ENCODE data around the gene SCN2B.

The SCN2B gene

GRCh38 chr11:118212131-118212725, 35.8 kb upstream of the SCN2B start:
- no peaks in the 10 kb centered on the region for H3K9me3 ChIP-seq (ENCODE audit: insufficient read depth, low read depth, low read length)
- peaks cover 8% of the 10 kb centered on the region for H3K27me3 ChIP-seq (ENCODE audit: insufficient read depth, low read length, poor library complexity, severe bottlenecking)
- no peak overlapping the region for H3K4me3 ChIP-seq (ENCODE audit: low read length, poor library complexity, severe bottlenecking)
- no peaks in the 10 kb centered on the region for H3F3A ChIP-seq (ENCODE audit: low read depth)
- no peak overlapping the region for H2AFZ ChIP-seq (ENCODE audit: low read length)
- H3K79me2 ChIP-seq (ENCODE audit: insufficient read depth, low read length) = no peaks in the 10 kb centered on the region
- no peak overlapping the region for H3K9ac ChIP-seq (ENCODE audit: low read depth, low read length, poor library complexity, severe bottlenecking)
- no peaks in the 10 kb centered on the region for H3K4me1 ChIP-seq (ENCODE audit: insufficient read depth, low read length, poor library complexity, severe bottlenecking)
- no peak overlapping the region for H3K4me2 ChIP-seq (ENCODE audit: low read depth, low read length, poor library complexity, severe bottlenecking)
- no peaks in the 10 kb centered on the region for H3K9me2 ChIP-seq (replicated peaks; ENCODE audit: low read depth, low read length)
- no peaks in the 10 kb centered on the region for H4K20me1 ChIP-seq (ENCODE audit: insufficient read depth, low read length, poor library complexity, severe bottlenecking)
- TF ChIP-seq EZH2phosphoT487 (IDR thresholded peaks at IDR 0.05; ENCODE audit: borderline replicate concordance) (no peak), CTCF (conservative IDR thresholded peaks at IDR 0.05; ENCODE audit: low read length) (no peak)
- H3K36me3 ChIP-seq (ENCODE audit: insufficient read depth, low read length) = no peaks in the 10 kb centered on the region

- Histone ChIP-seq H3K27me3 (ENCODE audit: insufficient read depth, low read length, poor library complexity, severe bottlenecking) (peaks cover 8% of the 10 kb centered on the region), H3K4me2 (ENCODE audit: low read depth, low read length, poor library complexity, severe bottlenecking) (no peak overlapping the region), H3K4me3 (ENCODE audit: low read length, poor library complexity, severe bottlenecking) (no peak overlapping the region), H4K20me1 (ENCODE audit: insufficient read depth, low read length, poor library complexity, severe bottlenecking) (no peaks in the 10 kb centered on the region), H2AFZ (ENCODE audit: low read length) (no peak overlapping the region), H3K36me3 (ENCODE audit: insufficient read depth, low read length) (no peaks in the 10 kb centered on the region), H3K9ac (ENCODE audit: low read depth, low read length, poor library complexity, severe bottlenecking) (no peak overlapping the region), H3K4me1 (ENCODE audit: insufficient read depth, low read length, poor library complexity, severe bottlenecking) (peaks cover 9% of the 10 kb centered on the region), H3K9me3 (ENCODE audit: insufficient read depth, low read depth, low read length) (no peaks in the 10 kb centered on the region), H3K9me2 (replicated peaks; ENCODE audit: low read depth, low read length) (no peaks in the 10 kb centered on the region), H3K79me2 (ENCODE audit: insufficient read depth, low read length) (no peaks in the 10 kb centered on the region), H3F3A (ENCODE audit: low read depth) (no peaks in the 10 kb centered on the region)
- no peak for TF ChIP-seq CTCF (conservative IDR thresholded peaks at IDR 0.05; ENCODE audit: low read length)
- no peak for TF ChIP-seq EZH2phosphoT487 (IDR thresholded peaks at IDR 0.05; ENCODE audit: borderline replicate concordance)
These were observed 34.6 kb upstream of the SCN2B start for GRCh38 chr11:118211006-118211405.

- Histone ChIP-seq H3K4me2 (ENCODE audit: low read depth, low read length, poor library complexity, severe bottlenecking) (no peak overlapping the region), H3K4me1 (ENCODE audit: insufficient read depth, low read length, poor library complexity, severe bottlenecking) (peaks cover 9% of the 10 kb centered on the region), H3K36me3 (ENCODE audit: insufficient read depth, low read length) (no peaks in the 10 kb centered on the region), H3K4me3 (ENCODE audit: low read length, poor library complexity, severe bottlenecking) (no peak overlapping the region), H3K27me3 (ENCODE audit: insufficient read depth, low read length, poor library complexity, severe bottlenecking) (peaks cover 8% of the 10 kb centered on the region), H2AFZ (ENCODE audit: low read length) (no peak overlapping the region), H3K9me3 (ENCODE audit: insufficient read depth, low read depth, low read length) (no peaks in the 10 kb centered on the region), H3K9me2 (replicated peaks; ENCODE audit: low read depth, low read length) (no peaks in the 10 kb centered on the region), H3K9ac (ENCODE audit: low read depth, low read length, poor library complexity, severe bottlenecking) (no peak overlapping the region), H3F3A (ENCODE audit: low read depth) (no peaks in the 10 kb centered on the region), H3K79me2 (ENCODE audit: insufficient read depth, low read length) (no peaks in the 10 kb centered on the region), H4K20me1 (ENCODE audit: insufficient read depth, low read length, poor library complexity, severe bottlenecking) (no peaks in the 10 kb centered on the region)
- no peak for TF ChIP-seq CTCF (conservative IDR thresholded peaks at IDR 0.05; ENCODE audit: low read length)
- no peak for TF ChIP-seq EZH2phosphoT487 (IDR thresholded peaks at IDR 0.05; ENCODE audit: borderline replicate concordance)
These were observed 33.9 kb upstream of the SCN2B start for GRCh38 chr11:118210323-118210722.

Measured in Loucy (cell line).